ENCODE data around the gene SLC6A8.
"Not testable (repeated sequence)": the region's sequence is repeated elsewhere in the genome, so short reads cannot be mapped to it uniquely, and the experiment has no call there.

- not testable (repeated sequence) for TF ChIP-seq CTCF, POLR2A (IDR thresholded peaks at IDR 0.05)
These were observed 55.9 kb downstream of the SLC6A8 start for GRCh38 chrX:153743468-153744209.
